Endothelial cell of umbilical vein (primary cell): ENCODE data around the gene RIOK1. TPM values are rescaled to one million over a fixed set of nuclear protein-coding genes. Genes with fewer than 3 reads are reported as not detected.

Source experiments
- BruUV-seq: library from RNA; stranded (reverse); fragments of 400-500 nt; replicated peaks from 2 replicates; lab custom pipeline; 2021; lab: Mats Ljungman, UMichigan
- CTCF ChIA-PET: fragments of 300-600, 350-600 bp; sonication (Branson Sonifier 250); formaldehyde crosslinking; loops from one replicate; lab custom pipeline; 2021; ENCODE audit warnings: antibody characterized with exemption, inconsistent platforms; lab: Charles Lee
- POLR2A ChIA-PET: fragments of 300-600, 350-600 bp; sonication (Branson Sonifier 250); formaldehyde crosslinking; loops from one replicate; lab custom pipeline; 2021; ENCODE audit warnings: antibody characterized with exemption, inconsistent platforms; lab: Charles Lee
- DNase-seq: peaks from one replicate; pipeline ENCODE4 v3.0.0-alpha.2; 2011; ENCODE audit warnings: low read depth, low spot score
- FAIRE-seq: peaks from 2 replicates; lab custom pipeline; 2011; peaks lifted over from hg19 to GRCh38; lab: Jason Lieb, UNC
- H2AFZ ChIP-seq: 2 replicates; pipeline ENCODE4 v1.6.0; 2012; ENCODE audit warnings: low read depth, low read length, control low read depth, inconsistent platforms
- H3K27ac ChIP-seq: 2 replicates; pipeline ENCODE4 v1.5.1; 2011; ENCODE audit warnings: low read depth, mild to moderate bottlenecking, control low read depth, low read length, moderate library complexity; ENCODE audit not compliant: insufficient read depth
- H3K27me3 ChIP-seq, 2 experiments: 2 replicates each; pipeline versions ENCODE4 v1.6.0 to v1.6.1; 2011; ENCODE audit warnings: low read length in 2 of 2, mixed read lengths in 1 of 2; ENCODE audit not compliant: control insufficient read depth in 2 of 2, insufficient read depth in 2 of 2
- H3K36me3 ChIP-seq, 2 experiments: 2 replicates in 1 of 2; 3 replicates in 1 of 2; pipeline ENCODE4 v1.5.1; 2011; ENCODE audit warnings: low read length in 2 of 2, mild to moderate bottlenecking in 1 of 2, moderate library complexity in 1 of 2; ENCODE audit not compliant: control insufficient read depth in 2 of 2, insufficient read depth in 2 of 2; ENCODE audit errors: extremely low read depth in 1 of 2
- H3K4me1 ChIP-seq: 3 replicates; pipeline ENCODE4 v1.5.1; 2011; ENCODE audit warnings: mild to moderate bottlenecking, low read length; ENCODE audit not compliant: control insufficient read depth, insufficient read depth; ENCODE audit errors: extremely low read depth
- H3K4me2 ChIP-seq: 2 replicates; pipeline ENCODE4 v1.6.1; 2011; ENCODE audit warnings: low read length, control low read depth, mixed read lengths; ENCODE audit not compliant: insufficient read depth
- H3K4me3 ChIP-seq, 3 experiments: fragments of 200-600 bp in 1 of 3; sonication (generic), shearing (Covaris generic) in 1 of 3; replicated peaks in 1 of 3; 2 replicates each; pipeline ENCODE4 v1.5.1; 2011 to 2016; ENCODE audit warnings: control low read depth in 3 of 3, low read length in 3 of 3, mild to moderate bottlenecking in 2 of 3, inconsistent platforms in 1 of 3, low read depth in 1 of 3, moderate library complexity in 1 of 3; ENCODE audit not compliant: insufficient read depth in 1 of 3
- H3K79me2 ChIP-seq: 2 replicates; pipeline ENCODE4 v1.6.0; 2012; ENCODE audit warnings: low read length, inconsistent platforms; ENCODE audit not compliant: control insufficient read depth, insufficient read depth
- H3K9ac ChIP-seq: replicated peaks from 2 replicates; pipeline ENCODE3; 2011; ENCODE audit warnings: low read length, control low read depth; ENCODE audit not compliant: insufficient read depth; ENCODE audit errors: extremely low read depth
- H3K9me1 ChIP-seq: replicated peaks from 3 replicates; pipeline ENCODE4 v1.6.0; 2011; ENCODE audit warnings: mild to moderate bottlenecking, low read length; ENCODE audit not compliant: control insufficient read depth, insufficient read depth; ENCODE audit errors: extremely low read depth
- H3K9me3 ChIP-seq: replicated peaks from 2 replicates; pipeline ENCODE4 v1.5.1; 2012; ENCODE audit warnings: low read length, inconsistent platforms; ENCODE audit not compliant: control insufficient read depth, insufficient read depth
- H4K20me1 ChIP-seq: replicated peaks from 2 replicates; pipeline ENCODE3; 2011; ENCODE audit warnings: mild to moderate bottlenecking, low read length; ENCODE audit not compliant: control insufficient read depth, insufficient read depth; ENCODE audit errors: extremely low read depth
- CTCF ChIP-seq, 2 donors: IDR thresholded peaks; 1 replicate in 1 of 2; 2 replicates in 1 of 2; pipeline ENCODE4 v1.5.1; 2011; ENCODE audit warnings: low read length in 2 of 2, mild to moderate bottlenecking in 2 of 2, moderate library complexity in 2 of 2, control low read depth in 1 of 2, inconsistent platforms in 1 of 2, low read depth in 1 of 2; ENCODE audit not compliant: insufficient read depth in 1 of 2; ENCODE audit errors: extremely low read depth in 1 of 2
- EZH2 ChIP-seq: IDR thresholded peaks from 2 replicates; pipeline ENCODE4 v1.6.1; 2012; ENCODE audit warnings: borderline replicate concordance, low read depth, mild to moderate bottlenecking, moderate library complexity, low read length, inconsistent platforms; ENCODE audit not compliant: severe bottlenecking
- FOS ChIP-seq: IDR thresholded peaks from 2 replicates; pipeline ENCODE4 v1.6.1; 2011; ENCODE audit warnings: mild to moderate bottlenecking, low read length, moderate library complexity, borderline replicate concordance; ENCODE audit not compliant: insufficient read depth
- GATA2 ChIP-seq: IDR thresholded peaks from 2 replicates; pipeline ENCODE4 v1.7.0; 2011; ENCODE audit warnings: low read depth, mild to moderate bottlenecking, moderate library complexity, mixed read lengths, low read length; ENCODE audit not compliant: insufficient read length, insufficient read depth
- JUN ChIP-seq: IDR thresholded peaks from 2 replicates; pipeline ENCODE4 v1.6.1; 2011; ENCODE audit warnings: borderline replicate concordance, low read depth; ENCODE audit not compliant: insufficient read length, insufficient read depth
- MAX ChIP-seq: IDR thresholded peaks from 2 replicates; pipeline ENCODE4 v1.6.1; 2011; ENCODE audit not compliant: insufficient read depth, insufficient read length
- MYC ChIP-seq: IDR thresholded peaks from one replicate; pipeline ENCODE4 v1.6.1; 2011; ENCODE audit warnings: mild to moderate bottlenecking, low read depth, low read length
- POLR2A ChIP-seq: IDR thresholded peaks from 2 replicates; pipeline ENCODE4 v1.6.1; 2012; ENCODE audit warnings: low read depth, mild to moderate bottlenecking, control low read depth, low read length
- POLR2AphosphoS5 ChIP-seq: IDR thresholded peaks from 2 replicates; pipeline ENCODE4 v1.6.1; 2012; ENCODE audit warnings: low read depth, mild to moderate bottlenecking, control low read depth, low read length, moderate library complexity; ENCODE audit not compliant: insufficient read depth
- dilution Hi-C: fragments of 300-500 bp; cut with MboI; formaldehyde crosslinking; loops from one replicate; pipeline ENCODE4 v1.15.0; 2019; ENCODE audit warnings: low sequenced_read_pairs; ENCODE audit not compliant: extremely low pct_ligation_motif_present
- intact Hi-C: fragments of 100-400 bp; cut with micrococcal nuclease; formaldehyde crosslinking; loops from one replicate; pipeline ENCODE4 v1.10.0; 2022
- polyA plus RNA-seq, 4 experiments: library from polyadenylated mRNA; depleted of rRNA in 3 of 4; stranded (reverse) in 3 of 4; unstranded in 1 of 4; fragments of >200 nt; gene quantifications; 2 replicates each; pipeline versions ENCODE4 v1.2.1 to v1.2.3, GENCODE V29; 2011 to 2012; ENCODE audit warnings: missing spikeins in 1 of 4
- total RNA-seq: library from RNA; stranded (reverse); gene quantifications from 2 replicates; pipeline ENCODE4 v1.2.3, GENCODE V29; 2021

The RIOK1 gene
- total and polyA plus RNA-seq, 2 donors (not counting 3 experiments of a cell fraction or from before 2014, with no cell fraction given), result 9.2 to 21.4 TPM

GRCh38 chr6:7406743-7407142 is 17.1 kb downstream of the RIOK1 start:
- Histone ChIP-seq H3K4me2 (no peak overlapping the region), H3K27me3 (no peaks in the 10 kb centered on the region), H3K9ac (no peak overlapping the region), H3K4me3 (no peak overlapping the region), H3K27ac (no peak overlapping the region), H4K20me1 (no peaks in the 10 kb centered on the region), H3K36me3 (peaks cover 17 to 24% of the 10 kb centered on the region in 2 experiments), H3K4me1 (no peaks in the 10 kb centered on the region), H2AFZ (no peak overlapping the region), H3K9me3 (no peaks in the 10 kb centered on the region), H3K79me2 (no peaks in the 10 kb centered on the region), H3K9me1 (no peaks in the 10 kb centered on the region)
- BruUV-seq, result no TSS peak
- CTCF ChIA-PET, result no interaction called here
- FAIRE-seq, result no peak
- dilution Hi-C loops, result no loop called here
- no peak for DNase-seq
- POLR2A ChIA-PET, result no interaction called here
- no peak for TF ChIP-seq EZH2
- TF ChIP-seq JUN, result no peak
- TF ChIP-seq FOS, result no peak
- no peak for TF ChIP-seq GATA2
- TF ChIP-seq POLR2AphosphoS5, result no peak
- no peak for TF ChIP-seq MAX
- no peak for TF ChIP-seq POLR2A
- no peak for TF ChIP-seq MYC
- no peak for TF ChIP-seq CTCF (IDR thresholded peaks at IDR 0.05; ENCODE audit: extremely low read depth in 1 of 2, insufficient read depth in 1 of 2, low read depth in 1 of 2, low read length in 2 of 2)
- intact Hi-C loops, result no loop called here
